ENCODE measurements around the gene CDK5R2.
"Not testable (repeated sequence)": the region's sequence is repeated elsewhere in the genome, so short reads cannot be mapped to it uniquely, and the experiment has no call there.

Gene CDK5R2

GRCh38 chr2:218959141-218959731, at the start of gene CDK5R2:
TSS of gene CDK5R2 (plus strand) at chr2:218959666. CDS start at chr2:218959821, 155 bp downstream.
- peak; percentile 82 for DNase-seq

GRCh38 chr2:218910741-218911140, 48.7 kb upstream of the CDK5R2 start:
- in situ Hi-C loops (cut with MboI; ENCODE audit: low pct_unique_long_range_greater_than_20kb, low sequenced_read_pairs): no loop called here
- no peak for DNase-seq

More at GRCh38 chr2:218959141-218959731, at the start of gene CDK5R2:
- in situ Hi-C loops (cut with MboI; ENCODE audit: low pct_unique_long_range_greater_than_20kb, low sequenced_read_pairs): no loop called here

- in situ Hi-C loops (cut with MboI; ENCODE audit: low pct_unique_long_range_greater_than_20kb, low sequenced_read_pairs): no loop called here
Observed at GRCh38 chr2:218920504-218920903, 39.0 kb upstream of the CDK5R2 start.

GRCh38 chr2:218924757-218925156, 34.7 kb upstream of the CDK5R2 start:
- peak; percentile 22 for DNase-seq
- in situ Hi-C loops (cut with MboI; ENCODE audit: low pct_unique_long_range_greater_than_20kb, low sequenced_read_pairs): no loop called here

More at GRCh38 chr2:218920504-218920903, 39.0 kb upstream of the CDK5R2 start:
- no peak for DNase-seq

DNA sequence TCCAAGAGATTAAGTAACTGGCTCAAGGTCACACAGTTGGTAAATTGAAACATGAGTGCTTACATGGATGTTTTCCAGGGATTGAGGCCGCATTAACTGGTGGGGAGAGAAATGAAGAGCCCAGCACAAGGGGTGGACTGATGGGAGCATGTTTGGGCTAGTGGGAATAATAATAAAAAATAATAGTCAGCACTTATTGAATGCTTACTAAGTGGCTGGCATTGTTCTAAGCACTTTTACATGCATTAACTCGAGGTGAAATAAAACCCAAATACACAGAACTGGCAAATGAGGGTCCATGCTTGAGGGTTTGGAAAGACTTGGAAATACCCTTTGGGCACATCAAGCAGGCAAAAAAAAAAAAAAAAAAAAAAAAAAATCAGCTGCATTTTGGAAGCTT, 34.0 kb upstream of the CDK5R2 start:
- no peak for DNase-seq
- in situ Hi-C loops (cut with MboI; ENCODE audit: low pct_unique_long_range_greater_than_20kb, low sequenced_read_pairs): no loop called here

DNA sequence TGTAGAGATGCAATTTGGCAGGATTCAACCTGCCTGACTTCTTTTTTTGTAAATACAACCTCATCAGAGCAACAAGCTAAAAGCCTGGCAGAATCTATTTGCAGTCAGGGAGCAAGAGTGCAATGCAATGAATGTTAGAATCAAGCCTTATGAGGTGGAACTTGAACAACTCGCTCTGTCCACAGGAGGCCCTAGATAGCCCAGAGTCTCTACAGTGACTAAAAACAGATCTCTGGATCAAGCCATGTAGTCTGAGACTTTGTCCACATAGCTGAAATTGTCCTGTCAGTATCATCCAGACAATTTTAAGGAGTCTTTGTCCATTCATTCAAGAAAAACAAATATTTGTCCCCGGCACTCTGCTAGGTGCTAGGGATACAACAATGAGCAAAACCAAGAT, 32.0 kb upstream of the CDK5R2 start:
- in situ Hi-C loops (cut with MboI; ENCODE audit: low pct_unique_long_range_greater_than_20kb, low sequenced_read_pairs): no loop called here

GRCh38 chr2:218927876-218928275, 31.6 kb upstream of the CDK5R2 start:
- in situ Hi-C loops (cut with MboI; ENCODE audit: low pct_unique_long_range_greater_than_20kb, low sequenced_read_pairs): no loop called here
- DNase-seq: no peak

More for the DNA sequence above, 32.0 kb upstream of the CDK5R2 start:
- DNase-seq: no peak

- in situ Hi-C loops (cut with MboI; ENCODE audit: low pct_unique_long_range_greater_than_20kb, low sequenced_read_pairs); DNase-seq: not testable (repeated sequence)
Observed at GRCh38 chr2:218930488-218930887, 29.0 kb upstream of the CDK5R2 start.

DNA sequence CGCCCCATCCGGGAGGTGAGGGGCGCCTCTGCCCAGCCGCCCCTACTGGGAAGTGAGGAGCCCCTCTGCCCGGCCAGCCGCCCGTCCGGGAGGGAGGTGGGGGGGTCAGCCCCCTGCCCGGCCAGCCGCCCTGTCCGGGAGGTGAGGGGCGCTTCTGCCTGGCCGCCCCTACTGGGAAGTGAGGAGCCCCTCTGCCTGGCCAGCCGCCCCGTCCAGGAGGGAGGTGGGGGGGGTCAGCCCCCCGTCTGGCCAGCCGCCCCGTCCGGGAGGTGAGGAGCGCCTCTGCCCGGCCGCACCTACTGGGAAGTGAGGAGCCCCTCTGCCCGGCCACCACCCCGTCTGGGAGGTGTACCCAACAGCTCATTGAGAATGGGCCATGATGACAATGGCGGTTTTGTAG, 27.7 kb upstream of the CDK5R2 start:
- in situ Hi-C loops (cut with MboI; ENCODE audit: low pct_unique_long_range_greater_than_20kb, low sequenced_read_pairs): not testable (repeated sequence)

DNA sequence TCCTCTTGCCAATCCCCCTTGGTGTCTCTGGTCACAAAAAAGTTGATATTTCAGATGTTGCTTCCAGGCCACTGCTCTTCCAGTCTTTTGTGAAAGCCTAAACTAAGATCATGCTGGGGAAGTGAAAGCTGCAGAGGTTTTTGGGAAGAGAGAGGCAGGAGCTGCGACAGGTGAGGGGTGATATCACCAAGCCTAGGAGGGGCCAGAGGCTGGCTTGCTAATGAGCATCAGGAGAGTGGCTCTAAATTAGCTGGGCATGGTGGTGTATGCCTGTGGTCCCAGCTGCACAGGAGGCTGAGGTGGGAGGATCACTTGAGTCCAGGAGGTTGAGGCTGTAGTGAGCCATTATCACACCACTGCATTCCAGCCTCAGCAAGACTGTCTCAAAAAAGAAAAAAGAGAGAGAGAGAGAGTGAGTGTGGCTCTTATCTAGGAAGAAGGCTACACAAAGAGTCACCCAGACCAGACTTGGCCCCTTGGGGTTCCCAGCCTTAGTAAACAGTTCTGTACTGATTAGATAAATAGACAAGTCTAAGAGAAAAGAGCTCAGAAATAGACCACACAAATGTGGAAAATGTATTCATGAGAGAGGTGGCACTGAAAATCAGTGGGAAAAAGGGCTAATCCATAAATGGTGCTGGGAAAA, 14.6 kb upstream of the CDK5R2 start:
- no peak for DNase-seq
- in situ Hi-C loops (cut with MboI; ENCODE audit: low pct_unique_long_range_greater_than_20kb, low sequenced_read_pairs): no loop called here

More for the DNA sequence above, 27.7 kb upstream of the CDK5R2 start:
- not testable (repeated sequence) for DNase-seq

- no peak for DNase-seq
- in situ Hi-C loops (cut with MboI; ENCODE audit: low pct_unique_long_range_greater_than_20kb, low sequenced_read_pairs): no loop called here
Observed at GRCh38 chr2:218946621-218947020, 12.8 kb upstream of the CDK5R2 start.

DNA sequence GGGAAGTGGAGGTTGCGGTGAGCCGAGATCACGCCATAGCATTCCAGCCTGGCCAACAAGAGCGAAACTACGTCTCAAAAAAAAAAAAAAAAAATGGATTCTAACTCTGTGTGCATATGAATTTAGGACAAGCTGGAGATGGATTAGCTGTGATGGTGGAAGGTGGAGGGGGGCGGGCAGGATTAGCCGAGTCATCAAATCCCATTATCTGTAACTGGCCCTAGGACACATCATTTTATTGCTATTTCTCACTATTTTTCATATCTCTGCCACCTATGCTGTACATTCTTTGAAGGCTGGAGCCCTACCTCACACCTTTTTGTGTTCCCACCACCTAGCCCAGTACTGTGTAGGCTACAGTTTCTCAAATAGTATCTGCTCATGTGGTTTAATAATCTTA, 7.3 kb upstream of the CDK5R2 start:
- in situ Hi-C loops (cut with MboI; ENCODE audit: low pct_unique_long_range_greater_than_20kb, low sequenced_read_pairs): no loop called here
- no peak for DNase-seq

DNA sequence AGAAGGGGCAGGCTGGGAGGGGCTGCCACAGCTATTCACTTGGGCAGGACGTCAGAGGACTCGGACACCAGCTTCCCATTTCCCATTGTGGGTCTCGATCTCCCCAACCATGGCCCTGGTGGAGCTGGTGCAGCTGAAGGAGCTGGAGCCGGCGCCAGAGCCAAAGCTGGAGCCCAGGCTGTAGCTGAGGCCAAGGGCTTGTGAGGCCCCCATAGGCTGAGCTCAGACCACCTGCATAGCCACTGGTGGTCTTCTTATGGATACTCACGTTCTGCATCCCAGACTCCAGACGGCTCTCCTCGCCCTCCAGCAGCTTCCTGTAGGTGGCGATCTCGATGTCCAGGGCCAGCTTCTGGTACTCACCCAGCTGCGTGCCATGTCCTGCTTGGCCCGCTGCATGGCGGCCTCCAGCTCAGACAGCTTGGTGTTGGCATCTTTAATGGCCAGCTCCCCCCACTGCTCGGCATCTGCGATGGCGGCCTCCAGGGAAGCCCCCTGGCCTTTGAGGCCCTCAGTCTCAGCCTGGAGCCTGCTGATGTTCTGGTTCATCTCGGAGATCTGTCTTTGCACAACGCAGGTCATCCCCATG, 6.0 kb upstream of the CDK5R2 start:
- in situ Hi-C loops (cut with MboI; ENCODE audit: low pct_unique_long_range_greater_than_20kb, low sequenced_read_pairs): no loop called here
- no peak for DNase-seq

DNA sequence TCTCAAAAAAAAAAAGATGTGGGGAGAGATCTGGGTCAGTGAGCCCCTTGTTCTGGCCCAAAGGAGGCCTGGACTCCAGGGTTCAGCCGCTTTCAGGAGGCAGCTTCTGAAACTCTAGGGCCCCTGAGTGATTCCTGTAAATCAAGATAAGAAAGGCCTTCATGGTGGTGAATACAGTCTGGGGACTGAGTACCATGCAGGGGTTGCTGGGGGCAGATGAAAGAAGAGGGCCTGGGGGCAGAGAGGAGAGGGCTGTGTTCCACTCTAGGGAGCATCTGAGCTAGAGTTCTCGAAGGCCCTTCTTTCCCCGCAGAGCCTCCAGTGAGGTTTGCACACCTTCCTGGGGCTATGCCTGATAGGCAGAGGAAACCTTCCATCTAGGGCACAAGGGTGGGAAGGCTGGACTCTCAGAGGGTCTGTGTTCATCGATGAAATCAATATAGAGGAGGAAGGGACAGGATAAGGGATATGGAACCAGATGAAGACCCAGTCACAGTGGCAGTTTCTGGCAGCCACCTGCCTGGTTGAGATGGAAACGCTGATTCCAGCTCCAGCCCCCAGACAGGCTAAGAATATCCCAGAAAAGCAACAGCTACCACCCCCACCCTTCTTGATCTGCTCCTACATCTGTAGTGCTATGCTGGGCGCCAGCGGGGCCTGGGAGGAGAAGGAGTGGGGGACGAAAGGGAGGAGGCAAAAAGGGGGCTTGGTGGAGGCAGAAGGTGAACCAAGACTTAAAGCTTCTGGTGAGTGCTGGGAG, 4.7 kb upstream of the CDK5R2 start:
- DNase-seq: no peak
- in situ Hi-C loops (cut with MboI; ENCODE audit: low pct_unique_long_range_greater_than_20kb, low sequenced_read_pairs): no loop called here

- DNase-seq: no peak
- in situ Hi-C loops (cut with MboI; ENCODE audit: low pct_unique_long_range_greater_than_20kb, low sequenced_read_pairs): no loop called here
Observed at GRCh38 chr2:218956039-218956438, 3.4 kb upstream of the CDK5R2 start.

DNA sequence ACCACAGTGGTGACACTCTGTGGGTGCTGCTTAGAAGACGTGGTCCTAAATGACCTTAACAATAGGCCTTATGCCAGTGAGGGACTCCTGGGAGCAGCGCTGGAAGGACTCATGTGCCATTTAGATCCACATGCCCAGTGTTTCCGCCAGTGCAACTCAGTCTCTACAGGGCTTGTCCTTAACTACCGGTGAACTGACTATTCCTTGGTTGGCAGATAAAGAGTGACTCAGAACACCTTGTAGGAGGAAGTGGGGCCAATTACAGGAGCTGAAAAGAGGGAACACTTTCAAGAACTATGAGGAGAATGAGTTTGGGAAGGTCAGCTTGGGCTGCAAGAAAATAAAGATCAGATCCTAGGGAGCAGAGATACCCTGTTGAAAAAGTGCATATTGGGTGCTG, 1.8 kb upstream of the CDK5R2 start:
- in situ Hi-C loops (cut with MboI; ENCODE audit: low pct_unique_long_range_greater_than_20kb, low sequenced_read_pairs): no loop called here
- DNase-seq: no peak

- no peak for DNase-seq
- in situ Hi-C loops (cut with MboI; ENCODE audit: low pct_unique_long_range_greater_than_20kb, low sequenced_read_pairs): no loop called here
Observed at GRCh38 chr2:218958276-218958675, 1.2 kb upstream of the CDK5R2 start.

GRCh38 chr2:218959761-218960308, 369 bp downstream of the CDK5R2 start:
- no peak for DNase-seq
- in situ Hi-C loops (cut with MboI; ENCODE audit: low pct_unique_long_range_greater_than_20kb, low sequenced_read_pairs): no loop called here

DNA sequence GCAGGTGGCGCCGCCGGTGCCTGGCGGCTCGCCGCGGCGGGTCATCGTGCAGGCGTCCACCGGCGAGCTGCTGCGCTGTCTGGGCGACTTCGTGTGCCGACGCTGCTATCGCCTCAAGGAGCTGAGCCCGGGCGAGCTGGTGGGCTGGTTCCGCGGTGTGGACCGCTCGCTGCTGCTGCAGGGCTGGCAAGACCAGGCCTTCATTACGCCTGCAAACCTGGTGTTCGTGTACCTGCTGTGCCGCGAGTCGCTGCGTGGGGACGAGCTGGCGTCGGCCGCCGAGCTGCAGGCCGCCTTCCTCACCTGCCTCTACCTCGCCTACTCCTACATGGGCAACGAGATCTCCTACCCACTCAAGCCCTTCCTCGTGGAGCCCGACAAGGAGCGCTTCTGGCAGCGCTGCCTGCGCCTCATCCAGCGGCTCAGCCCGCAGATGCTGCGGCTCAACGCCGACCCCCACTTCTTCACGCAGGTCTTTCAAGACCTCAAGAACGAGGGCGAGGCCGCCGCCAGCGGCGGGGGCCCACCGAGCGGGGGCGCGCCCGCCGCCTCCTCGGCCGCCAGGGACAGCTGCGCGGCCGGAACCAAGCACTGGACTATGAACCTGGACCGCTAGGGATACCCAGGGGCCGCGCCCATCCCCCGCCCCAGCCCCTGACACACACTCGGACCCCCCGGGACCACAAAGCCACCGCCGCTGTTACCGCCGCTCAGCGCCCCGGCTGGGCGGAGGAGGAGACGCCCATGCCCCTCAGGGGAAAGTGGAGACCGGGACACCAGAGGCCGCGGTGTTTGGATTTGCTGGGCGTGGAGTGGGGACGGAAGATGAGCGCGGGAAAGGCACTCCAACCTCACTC, 1.1 kb downstream of the CDK5R2 start:
- no peak for DNase-seq
- in situ Hi-C loops (cut with MboI; ENCODE audit: low pct_unique_long_range_greater_than_20kb, low sequenced_read_pairs): no loop called here

Measured in KBM-7 (cell line).